Vagina (tissue), 2 donors: Measurements from ENCODE around the gene SNX22. TPM values are rescaled to one million over a fixed set of nuclear protein-coding genes. Genes with fewer than 3 reads are reported as not detected.

ENCODE experiments used
- DNase-seq, 2 donors: peaks; one replicate each; pipeline ENCODE4 v3.0.0-alpha.2; 2017; ENCODE audit errors: extremely low spot score in 2 of 2
- H3K27ac ChIP-seq: fragments of 200-600 bp; sonication (generic); one replicate; pipeline ENCODE4 v1.5.1; 2019
- H3K27me3 ChIP-seq: fragments of 200-600 bp; sonication (generic); one replicate; pipeline ENCODE4 v1.5.1; 2019
- H3K36me3 ChIP-seq, 2 donors: fragments of 200-600 bp; sonication (generic); one replicate each; pipeline ENCODE4 v1.5.1; 2017 to 2019
- H3K4me1 ChIP-seq: fragments of 200-600 bp; sonication (generic); one replicate; pipeline ENCODE4 v1.5.1; 2019
- H3K4me3 ChIP-seq, 2 donors: fragments of 200-600 bp; sonication (generic); 1 replicate in 1 of 2; 2 replicates in 1 of 2; pipeline ENCODE4 v1.5.1; 2016 to 2019
- H3K9me3 ChIP-seq: fragments of 200-600 bp; sonication (generic); one replicate; pipeline ENCODE4 v1.5.1; 2019
- POLR2A ChIP-seq, 2 donors: fragments of 450-650 bp; IDR thresholded peaks; one replicate each; pipeline ENCODE4 v1.6.1; 2017; ENCODE audit warnings: antibody characterized with exemption in 2 of 2, mild to moderate bottlenecking in 2 of 2, moderate library complexity in 2 of 2
- POLR2AphosphoS5 ChIP-seq, 2 donors: sonication (generic); formaldehyde crosslinking; IDR thresholded peaks; one replicate each; pipeline ENCODE4 v1.9.0; 2017; ENCODE audit warnings: antibody characterized with exemption in 2 of 2, mild to moderate bottlenecking in 2 of 2, low read depth in 1 of 2; ENCODE audit not compliant: insufficient read depth in 1 of 2
- intact Hi-C: fragments of 100-400 bp; cut with DNase I; formaldehyde crosslinking; loops from one replicate; pipeline ENCODE4 v1.15.1; 2023
- small RNA-seq: library from RNA; depleted of rRNA; stranded (forward); fragments of <200 nt; gene quantifications from one replicate; pipeline ENCODE3, GENCODE V24; 2016
- total RNA-seq: library from RNA; depleted of rRNA; stranded (reverse); fragments of >200 nt; gene quantifications from one replicate; pipeline ENCODE4 v1.2.3, GENCODE V29; 2016
- TF ChIP-seq, protein P1 (sequence below), 3 experiments: fragments of 450-650 bp in 2 of 3; fragments of 200-600 bp in 1 of 3; sonication (generic) in 1 of 3; IDR thresholded peaks; one replicate each; pipeline ENCODE4 v1.5.1; 2017 to 2019; ENCODE audit warnings: antibody characterized with exemption in 3 of 3, mild to moderate bottlenecking in 2 of 3, moderate library complexity in 2 of 3

SNX22 gene
- total RNA-seq, 1 donor from 2014 or later = not detected

DNA sequence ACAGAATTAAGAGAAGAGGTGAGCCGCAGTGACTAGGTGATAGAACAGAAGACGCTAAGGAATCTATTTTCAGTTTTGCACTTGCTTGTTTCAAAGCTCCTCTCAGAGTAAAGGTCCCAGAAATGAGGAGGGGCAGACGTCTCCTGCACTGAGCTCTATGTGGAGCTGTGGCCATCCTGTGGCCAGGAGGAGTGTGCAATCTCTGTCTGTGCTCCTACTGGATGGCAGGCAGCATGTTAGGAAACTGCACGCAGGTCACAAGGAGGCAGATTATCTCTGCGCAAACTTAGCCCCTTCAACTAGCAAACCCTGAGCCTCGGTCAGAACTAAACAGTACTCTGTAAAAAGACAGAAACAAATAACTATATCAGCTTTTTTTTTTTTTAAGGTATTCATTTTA lies 42.4 kb downstream of the SNX22 start:
- Histone ChIP-seq H3K27ac (no peak overlapping the region), H3K36me3 (peaks cover 0 to 12% of the 10 kb centered on the region in 2 donors), H3K27me3 (no peaks in the 10 kb centered on the region), H3K9me3 (no peaks in the 10 kb centered on the region), H3K4me3 (no peak overlapping the region), H3K4me1 (peaks cover 10% of the 10 kb centered on the region)
- DNase-seq = no peak
- TF ChIP-seq POLR2AphosphoS5 (IDR thresholded peaks at IDR 0.05; ENCODE audit: insufficient read depth in 1 of 2, low read depth in 1 of 2) (no peak), POLR2A (IDR thresholded peaks at IDR 0.05) (no peak)
- TF ChIP-seq, protein P1, sequence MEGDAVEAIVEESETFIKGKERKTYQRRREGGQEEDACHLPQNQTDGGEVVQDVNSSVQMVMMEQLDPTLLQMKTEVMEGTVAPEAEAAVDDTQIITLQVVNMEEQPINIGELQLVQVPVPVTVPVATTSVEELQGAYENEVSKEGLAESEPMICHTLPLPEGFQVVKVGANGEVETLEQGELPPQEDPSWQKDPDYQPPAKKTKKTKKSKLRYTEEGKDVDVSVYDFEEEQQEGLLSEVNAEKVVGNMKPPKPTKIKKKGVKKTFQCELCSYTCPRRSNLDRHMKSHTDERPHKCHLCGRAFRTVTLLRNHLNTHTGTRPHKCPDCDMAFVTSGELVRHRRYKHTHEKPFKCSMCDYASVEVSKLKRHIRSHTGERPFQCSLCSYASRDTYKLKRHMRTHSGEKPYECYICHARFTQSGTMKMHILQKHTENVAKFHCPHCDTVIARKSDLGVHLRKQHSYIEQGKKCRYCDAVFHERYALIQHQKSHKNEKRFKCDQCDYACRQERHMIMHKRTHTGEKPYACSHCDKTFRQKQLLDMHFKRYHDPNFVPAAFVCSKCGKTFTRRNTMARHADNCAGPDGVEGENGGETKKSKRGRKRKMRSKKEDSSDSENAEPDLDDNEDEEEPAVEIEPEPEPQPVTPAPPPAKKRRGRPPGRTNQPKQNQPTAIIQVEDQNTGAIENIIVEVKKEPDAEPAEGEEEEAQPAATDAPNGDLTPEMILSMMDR (IDR thresholded peaks at IDR 0.05) = no peak
- intact Hi-C loops = no loop called here

DNA sequence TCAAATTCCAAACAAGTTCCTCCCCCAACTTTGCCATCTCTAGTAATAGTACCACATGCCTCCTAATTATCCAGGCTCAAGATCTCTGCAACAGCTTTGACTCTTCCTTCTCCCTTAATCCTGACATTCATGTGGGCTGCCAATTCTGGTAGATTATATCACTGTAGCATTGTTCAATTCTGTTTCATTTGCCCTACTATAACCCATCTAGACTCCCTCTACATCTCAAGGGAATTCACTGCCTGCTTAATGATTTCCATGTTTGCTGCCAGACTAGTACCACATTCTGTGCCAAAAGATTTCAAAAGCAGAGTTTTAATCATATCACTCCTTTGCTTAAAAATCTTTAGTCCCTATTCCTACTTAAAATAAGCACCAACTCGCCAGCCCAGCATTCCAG lies 45.9 kb downstream of the SNX22 start:
- intact Hi-C loops = no loop called here
- peaks cover 0 to 28% of the 10 kb centered on the region in 2 donors for H3K36me3 ChIP-seq

DNA sequence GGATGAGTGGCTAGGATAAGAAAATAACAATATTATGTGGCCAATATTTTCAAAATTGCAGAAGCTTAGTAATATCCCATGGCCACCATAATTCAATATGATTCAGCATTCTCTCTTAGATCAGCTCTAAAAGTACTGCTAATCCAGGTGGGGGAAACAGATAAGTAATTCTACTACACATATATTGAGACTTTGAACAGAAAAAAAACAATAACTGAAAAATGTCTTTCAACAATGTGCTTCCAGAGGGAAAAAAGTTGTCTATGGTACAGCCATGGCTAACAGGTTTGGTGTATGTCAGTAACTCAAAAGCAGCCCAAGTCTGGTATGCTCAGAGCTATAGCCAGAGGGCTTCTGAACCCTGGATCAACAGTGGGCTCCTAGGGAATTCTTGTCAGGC lies 53.7 kb downstream of the SNX22 start:
- H3K27ac ChIP-seq = no peak overlapping the region
- no peaks in the 10 kb centered on the region for H3K4me1 ChIP-seq
- TF ChIP-seq POLR2A (IDR thresholded peaks at IDR 0.05) (no peak), POLR2AphosphoS5 (IDR thresholded peaks at IDR 0.05; ENCODE audit: insufficient read depth in 1 of 2, low read depth in 1 of 2) (no peak)
- TF ChIP-seq, protein P1 (IDR thresholded peaks at IDR 0.05) = no peak
- intact Hi-C loops = no loop called here
- no peaks in the 10 kb centered on the region for H3K27me3 ChIP-seq
- peaks cover 0 to 18% of the 10 kb centered on the region in 2 donors for H3K36me3 ChIP-seq
- H3K9me3 ChIP-seq = no peaks in the 10 kb centered on the region
- no peak overlapping the region for H3K4me3 ChIP-seq
- DNase-seq = no peak

More for the DNA sequence above, 45.9 kb downstream of the SNX22 start:
- no peaks in the 10 kb centered on the region for H3K27me3 ChIP-seq
- no peak for DNase-seq
- H3K9me3 ChIP-seq = no peaks in the 10 kb centered on the region
- TF ChIP-seq, protein P1 (IDR thresholded peaks at IDR 0.05) = no peak
- no peak for TF ChIP-seq POLR2AphosphoS5 (IDR thresholded peaks at IDR 0.05; ENCODE audit: insufficient read depth in 1 of 2, low read depth in 1 of 2)
- TF ChIP-seq POLR2A (IDR thresholded peaks at IDR 0.05) = no peak
- H3K27ac ChIP-seq = no peak overlapping the region
- H3K4me1 ChIP-seq = peaks cover 10% of the 10 kb centered on the region
- H3K4me3 ChIP-seq = no peak overlapping the region

Small RNA genes within 50 kb of the gene (small RNA-seq; reads per million reads assigned to genes)
- gene RF00019 = not detected

Other genes with a start within 250 kb of the SNX22 start
- 50.3 TPM for gene DAPK2, start 105.2 kb upstream of the SNX22 start, total RNA-seq
- gene CIAO2A, start 57.9 kb upstream of the SNX22 start, total RNA-seq = 36.1 TPM
- gene SNX1, start 55.7 kb upstream of the SNX22 start, total RNA-seq = 92.8 TPM
- gene PPIB, start 11.3 kb downstream of the SNX22 start, total RNA-seq = 451 TPM
- 12.8 TPM for gene CSNK1G1, start 204.4 kb downstream of the SNX22 start, total RNA-seq
- gene PCLAF, start 229.7 kb downstream of the SNX22 start, total RNA-seq = 8.1 TPM
- 22.3 TPM for gene TRIP4, start 236.1 kb downstream of the SNX22 start, total RNA-seq